HepG2 (cell line): Measurements from ENCODE around the gene BBIP1. TPM values are rescaled to one million over a fixed set of nuclear protein-coding genes. Genes with fewer than 3 reads are reported as not detected.

Experiments
- ATAC-seq: fragments of 200-7000 bp; cut with Tn5 transposase; 3 replicates; pipeline ENCODE4 v1.9.1; 2020; ENCODE audit warnings: mild to moderate bottlenecking, moderate library complexity
- BruUV-seq: library from RNA; stranded (reverse); fragments of 400-500 nt; replicated peaks from 2 replicates; lab custom pipeline; 2021; lab: Mats Ljungman, UMichigan
- CTCF ChIA-PET: fragments of 300-600 bp; formaldehyde crosslinking; extraction: SDS; loops from one replicate; lab custom pipeline; 2021; ENCODE audit warnings: low total read pairs, inconsistent platforms, low intra/inter-chr PET ratio; lab: Yijun Ruan, JAX
- POLR2A ChIA-PET: fragments of 350-600 bp; sonication (Branson Sonifier 250); formaldehyde crosslinking; loops from one replicate; lab custom pipeline; 2020; ENCODE audit warnings: antibody characterized with exemption, inconsistent platforms; lab: Yijun Ruan, JAX
- DNase-seq: peaks from one replicate; pipeline ENCODE4 v3.0.0-alpha.2; 2015; ENCODE audit warnings: low spot score
- FAIRE-seq: peaks from 3 replicates; lab custom pipeline; 2011; peaks lifted over from hg19 to GRCh38; lab: Jason Lieb, UNC
- H2AFZ ChIP-seq: one replicate; pipeline ENCODE4 v1.6.1; 2011; ENCODE audit warnings: low read length, inconsistent platforms
- H3K27ac ChIP-seq: fragments of 300-600 bp; 3 replicates; pipeline ENCODE4 v1.8.0; 2011; ENCODE audit warnings: mixed run types, mild to moderate bottlenecking, mixed read lengths, low read length, inconsistent platforms; ENCODE audit not compliant: insufficient read depth; ENCODE audit errors: extremely low read length
- H3K27me3 ChIP-seq, 2 experiments: fragments of 200-600 bp in 1 of 2; 2 replicates in 1 of 2; 3 replicates in 1 of 2; pipeline versions ENCODE4 v1.6.0 to v1.8.0; 2011; ENCODE audit warnings: low read length in 2 of 2, mild to moderate bottlenecking in 2 of 2, moderate library complexity in 2 of 2, inconsistent platforms in 1 of 2; ENCODE audit not compliant: insufficient read depth in 2 of 2, control insufficient read depth in 1 of 2
- H3K36me3 ChIP-seq, 2 experiments: fragments of 200-600 bp in 1 of 2; replicated peaks in 1 of 2; 2 replicates in 1 of 2; 3 replicates in 1 of 2; pipeline versions ENCODE4 v1.5.1 to v1.8.0; 2011; ENCODE audit warnings: low read length in 2 of 2, inconsistent platforms in 1 of 2; ENCODE audit not compliant: insufficient read depth in 2 of 2, control insufficient read depth in 1 of 2
- H3K4me1 ChIP-seq: 2 replicates; pipeline ENCODE4 v1.5.1; 2012; ENCODE audit warnings: low read length, inconsistent platforms; ENCODE audit not compliant: insufficient read depth
- H3K4me2 ChIP-seq: 2 replicates; pipeline ENCODE4 v1.6.0; 2011; ENCODE audit warnings: low read depth, low read length, inconsistent platforms
- H3K4me3 ChIP-seq, 3 experiments: fragments of 200-600 bp in 1 of 3; sonication (generic), shearing (Covaris generic) in 1 of 3; replicated peaks in 1 of 3; 2 replicates each; pipeline ENCODE4 v1.5.1; 2011 to 2016; ENCODE audit warnings: low read length in 3 of 3, inconsistent platforms in 2 of 3, low read depth in 2 of 3, mild to moderate bottlenecking in 2 of 3, control low read depth in 1 of 3, mixed read lengths in 1 of 3; ENCODE audit not compliant: insufficient read depth in 1 of 3
- H3K79me2 ChIP-seq: one replicate; pipeline ENCODE4 v1.6.1; 2011; ENCODE audit warnings: low read length, inconsistent platforms; ENCODE audit not compliant: insufficient read depth
- H3K9ac ChIP-seq: 2 replicates; pipeline ENCODE4 v1.6.0; 2011; ENCODE audit warnings: mild to moderate bottlenecking, low read depth, low read length, inconsistent platforms; ENCODE audit not compliant: insufficient read depth
- H3K9me3 ChIP-seq: 2 replicates; pipeline ENCODE4 v1.5.1; 2012; ENCODE audit warnings: mild to moderate bottlenecking, low read length
- H4K20me1 ChIP-seq: 2 replicates; pipeline ENCODE4 v1.6.0; 2011; ENCODE audit warnings: inconsistent platforms, mild to moderate bottlenecking, low read length, moderate library complexity; ENCODE audit not compliant: insufficient read depth
- MAFG ChIP-seq: sonication (generic); formaldehyde crosslinking; IDR thresholded peaks from 2 replicates; pipeline ENCODE4 v1.5.1; 2020; ENCODE audit warnings: mild to moderate bottlenecking, missing genetic modification reagents
- PRMT3 ChIP-seq: sonication (generic); formaldehyde crosslinking; IDR thresholded peaks from 2 replicates; pipeline ENCODE4 v1.8.1; 2022; ENCODE audit warnings: low read depth, mild to moderate bottlenecking, moderate library complexity, missing genetic modification reagents, borderline replicate concordance
- RERE ChIP-seq: IDR thresholded peaks from 2 replicates; pipeline ENCODE4 v1.6.1; 2016; ENCODE audit warnings: low read depth, missing genetic modification reagents, missing compliant biosample characterization
- SRSF4 ChIP-seq: fragments of 200-400 bp; formaldehyde crosslinking; IDR thresholded peaks from one replicate; pipeline ENCODE4 v1.6.1; 2018; ENCODE audit warnings: mild to moderate bottlenecking, low read depth, low read length, moderate library complexity; ENCODE audit not compliant: poor library complexity, severe bottlenecking
- ZNF746 ChIP-seq: sonication (generic); formaldehyde crosslinking; IDR thresholded peaks from 2 replicates; pipeline ENCODE4 v1.8.0; 2022; ENCODE audit warnings: mild to moderate bottlenecking, missing genetic modification reagents
- WGBS: methylation state at CpG from one replicate; pipeline ENCODE4 v1.1.6; 2017; ENCODE audit warnings: low lambda C conversion rate; 5-methylcytosine and 5-hydroxymethylcytosine counted together
- in situ Hi-C: cut with HindIII; loops from 2 replicates; pipeline ENCODE4 v1.10.0; 2017; ENCODE audit warnings: low pct_unique_long_range_greater_than_20kb; ENCODE audit not compliant: extremely low pct_ligation_motif_present
- intact Hi-C: fragments of 100-400 bp; cut with micrococcal nuclease; formaldehyde crosslinking; loops from one replicate; pipeline ENCODE4 v1.10.0; 2022; ENCODE audit not compliant: unreplicated experiment
- polyA plus RNA-seq, 8 experiments: library from polyadenylated mRNA; depleted of rRNA in 3 of 8; stranded (reverse) in 7 of 8; unstranded in 1 of 8; fragments of >200 nt; fragmentation: Illumina TruSeq in 4 of 8; extraction: Trizol in 4 of 8; gene quantifications; 2 replicates each; pipeline versions ENCODE4 v1.2.1 to v1.2.3, GENCODE V29; 2011 to 2016; ENCODE audit warnings: low read depth in 4 of 8, missing spikeins in 1 of 8, mixed read lengths in 1 of 8; ENCODE audit not compliant: insufficient read depth in 1 of 8
- total RNA-seq, 5 experiments: library from RNA; depleted of rRNA; stranded (reverse); fragments of >200 nt; fragmentation: Illumina TruSeq; extraction: Trizol; gene quantifications; 2 replicates each; pipeline ENCODE4 v1.2.3, GENCODE V29; 2016; ENCODE audit warnings: low read depth in 1 of 5
- TF ChIP-seq, protein P1 (sequence below): fragments of 450-650 bp; IDR thresholded peaks from 2 replicates; pipeline ENCODE4 v1.6.1; 2017; ENCODE audit warnings: mild to moderate bottlenecking

BBIP1 gene
- total and polyA plus RNA-seq, 2 of the 13 experiments (the other 11 are each of a cell fraction or from before 2014, with no cell fraction given), result 18.3 to 24.1 TPM

GRCh38 chr10:110967009-110967630 lies 48.1 kb upstream of the BBIP1 start:
- no peak overlapping the region for H3K4me3 ChIP-seq
- no TSS peak for BruUV-seq
- no peaks in the 10 kb centered on the region for H3K27me3 ChIP-seq
- no peak overlapping the region for H2AFZ ChIP-seq
- H3K79me2 ChIP-seq, result peaks cover 13% of the 10 kb centered on the region
- 80% methylated on average over 3 of the region's 3 CpGs for WGBS
- CTCF ChIA-PET, result no interaction called here
- no peak overlapping the region for H3K9ac ChIP-seq
- POLR2A ChIA-PET, result no interaction called here
- in situ Hi-C loops (no loop called here), intact Hi-C loops (no loop called here)
- FAIRE-seq, result no peak
- no peak for ATAC-seq
- TF ChIP-seq, protein P1, sequence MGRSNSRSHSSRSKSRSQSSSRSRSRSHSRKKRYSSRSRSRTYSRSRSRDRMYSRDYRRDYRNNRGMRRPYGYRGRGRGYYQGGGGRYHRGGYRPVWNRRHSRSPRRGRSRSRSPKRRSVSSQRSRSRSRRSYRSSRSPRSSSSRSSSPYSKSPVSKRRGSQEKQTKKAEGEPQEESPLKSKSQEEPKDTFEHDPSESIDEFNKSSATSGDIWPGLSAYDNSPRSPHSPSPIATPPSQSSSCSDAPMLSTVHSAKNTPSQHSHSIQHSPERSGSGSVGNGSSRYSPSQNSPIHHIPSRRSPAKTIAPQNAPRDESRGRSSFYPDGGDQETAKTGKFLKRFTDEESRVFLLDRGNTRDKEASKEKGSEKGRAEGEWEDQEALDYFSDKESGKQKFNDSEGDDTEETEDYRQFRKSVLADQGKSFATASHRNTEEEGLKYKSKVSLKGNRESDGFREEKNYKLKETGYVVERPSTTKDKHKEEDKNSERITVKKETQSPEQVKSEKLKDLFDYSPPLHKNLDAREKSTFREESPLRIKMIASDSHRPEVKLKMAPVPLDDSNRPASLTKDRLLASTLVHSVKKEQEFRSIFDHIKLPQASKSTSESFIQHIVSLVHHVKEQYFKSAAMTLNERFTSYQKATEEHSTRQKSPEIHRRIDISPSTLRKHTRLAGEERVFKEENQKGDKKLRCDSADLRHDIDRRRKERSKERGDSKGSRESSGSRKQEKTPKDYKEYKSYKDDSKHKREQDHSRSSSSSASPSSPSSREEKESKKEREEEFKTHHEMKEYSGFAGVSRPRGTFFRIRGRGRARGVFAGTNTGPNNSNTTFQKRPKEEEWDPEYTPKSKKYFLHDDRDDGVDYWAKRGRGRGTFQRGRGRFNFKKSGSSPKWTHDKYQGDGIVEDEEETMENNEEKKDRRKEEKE, result no peak
- no peak for TF ChIP-seq RERE
- no peak for TF ChIP-seq SRSF4
- no peak for TF ChIP-seq PRMT3
- no peak for TF ChIP-seq ZNF746 (CRISPR knock-in tag)
- TF ChIP-seq MAFG, result no peak
- no peaks in the 10 kb centered on the region for H3K9me3 ChIP-seq
- H3K27ac ChIP-seq, result no peak overlapping the region
- no peaks in the 10 kb centered on the region; the same call in 1 of the 2 replicates for H4K20me1 ChIP-seq
- peaks cover 1 to 5% of the 10 kb centered on the region in 2 experiments; a peak in 3 of 5 replicates for H3K36me3 ChIP-seq
- no peak overlapping the region for H3K4me2 ChIP-seq
- no peak for DNase-seq
- peaks cover 9% of the 10 kb centered on the region; the same call in 1 of the 2 replicates for H3K4me1 ChIP-seq
